ENCODE results near the gene MCU. TPM values are rescaled to one million over a fixed set of nuclear protein-coding genes. Genes with fewer than 3 reads are reported as not detected.

Gene MCU
- total and polyA plus RNA-seq, 2 of the 8 experiments (the other 6 are each of a cell fraction or from before 2014, with no cell fraction given): 51.6 to 62.2 TPM

DNA sequence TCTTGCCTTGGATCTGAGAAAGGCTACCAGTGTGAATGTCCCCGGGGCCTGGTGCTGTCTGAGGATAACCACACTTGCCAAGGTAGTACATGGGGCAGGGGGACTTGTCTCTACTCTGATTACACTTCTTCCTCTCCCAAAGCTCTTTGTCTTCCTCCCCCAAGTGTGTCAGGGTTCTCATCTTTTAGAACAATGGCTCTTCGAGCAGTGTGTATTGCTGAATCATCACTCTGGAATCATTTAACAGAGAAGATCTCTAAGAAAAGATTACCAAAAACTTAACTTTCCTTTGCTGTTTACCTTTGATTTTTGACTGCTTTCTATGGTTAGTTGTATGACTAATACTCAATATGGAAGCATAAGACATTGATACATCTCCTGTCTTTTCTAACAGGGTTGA is 219.8 kb downstream of the MCU start:
- Histone ChIP-seq H2AK5ac (ENCODE audit: low read depth, low read length) (no peak overlapping the region), H3K9ac (replicated peaks in 1 of 4; ENCODE audit: extremely low read depth in 1 of 4, low read depth in 3 of 4, low read length in 3 of 4) (no peak overlapping the region), H3K79me1 (ENCODE audit: low read depth, low read length) (no peaks in the 10 kb centered on the region), H2BK120ac (replicated peaks; ENCODE audit: low read depth, low read length) (no peak overlapping the region), H4K8ac (ENCODE audit: extremely low read depth, insufficient read depth, low read length) (no peak overlapping the region), H3K18ac (ENCODE audit: extremely low read depth, low read length) (no peak overlapping the region), H4K5ac (ENCODE audit: insufficient read length, low read depth, low read length) (no peak overlapping the region), H3K4me1 (replicated peaks in 1 of 4; ENCODE audit: control insufficient read depth in 3 of 4, insufficient read depth in 4 of 4, low read length in 3 of 4) (peaks cover 0 to 6% (median 0%) of the 10 kb centered on the region in 4 experiments; a peak in 1 of 7 replicates), H2AFZ (ENCODE audit: low read length) (0 out of 2 replicates have a peak overlapping the region, but pooled peaks have one; percentile 45), H2BK12ac (ENCODE audit: low read depth, low read length) (no peak overlapping the region), H3K79me2 (ENCODE audit: control insufficient read depth in 1 of 2, insufficient read depth in 2 of 2, low read length in 2 of 2) (no peaks in the 10 kb centered on the region), H2BK20ac (ENCODE audit: low read length) (no peak overlapping the region), H3K27ac (ENCODE audit: low read depth, low read length) (no peak overlapping the region), H4K91ac (replicated peaks; ENCODE audit: insufficient read length, low read length) (no peak overlapping the region), H4K20me1 (replicated peaks in 1 of 2; ENCODE audit: control insufficient read depth in 1 of 2, insufficient read depth in 2 of 2, low read length in 2 of 2) (no peaks in the 10 kb centered on the region), H2BK15ac (ENCODE audit: low read length) (no peak overlapping the region), H3K4me3 (ENCODE audit: extremely low read depth in 1 of 4, insufficient read depth in 2 of 4, low read depth in 3 of 4, low read length in 4 of 4) (no peak overlapping the region), H3K14ac (ENCODE audit: insufficient read length) (no peak overlapping the region), H3K23ac (ENCODE audit: insufficient read length) (no peak overlapping the region), H3K36me3 (ENCODE audit: control insufficient read depth in 2 of 4, insufficient read depth in 4 of 4, low read length in 3 of 4) (no peaks in the 10 kb centered on the region), H3K9me3 (ENCODE audit: insufficient read depth in 2 of 2, low read depth in 1 of 2, low read length in 1 of 2) (no peaks in the 10 kb centered on the region), H3K56ac (replicated peaks; ENCODE audit: insufficient read length, low read depth, low read length) (no peak overlapping the region), H3K27me3 (replicated peaks in 1 of 4; ENCODE audit: control insufficient read depth in 3 of 4, extremely low read depth in 1 of 4, insufficient read depth in 3 of 4, low read length in 3 of 4) (no peaks in the 10 kb centered on the region), H2BK5ac (ENCODE audit: low read depth, low read length) (no peak overlapping the region), H3K4ac (replicated peaks; ENCODE audit: insufficient read length, low read depth, low read length) (no peak overlapping the region), H3K23me2 (ENCODE audit: low read depth, low read length) (no peaks in the 10 kb centered on the region), H3K4me2 (ENCODE audit: insufficient read depth in 1 of 2, low read depth in 2 of 2, low read length in 2 of 2) (no peak overlapping the region)
- ChIA-PET CTCF (ENCODE audit: partially characterized antibody) (no interaction called here), POLR2A (ENCODE audit: partially characterized antibody) (no interaction called here)
- FAIRE-seq (no peak), DNase-seq (ENCODE audit: low read depth in 1 of 2, low spot score in 2 of 2) (no peak)
- TF ChIP-seq EP300 (IDR thresholded peaks at IDR 0.05; ENCODE audit: borderline replicate concordance in 1 of 2, low read depth in 2 of 2, low read length in 2 of 2): no peak
- no peak for TF ChIP-seq CBX5 (IDR thresholded peaks at IDR 0.05; ENCODE audit: low read depth, low read length)
- no peak for TF ChIP-seq RNF2 (IDR thresholded peaks at IDR 0.05; ENCODE audit: borderline replicate concordance, low read depth, low read length, missing control alignments, poor library complexity, severe bottlenecking)
- TF ChIP-seq KDM5A (IDR thresholded peaks at IDR 0.05; ENCODE audit: low read length): no peak
- TF ChIP-seq BCL11A (IDR thresholded peaks at IDR 0.05; ENCODE audit: low read depth in 2 of 2, low read length in 2 of 2): no peak
- no peak for TF ChIP-seq SP4 (IDR thresholded peaks at IDR 0.05; ENCODE audit: low read length)
- TF ChIP-seq SIRT6 (IDR thresholded peaks at IDR 0.05; ENCODE audit: low read length): no peak
- TF ChIP-seq, protein P1, sequence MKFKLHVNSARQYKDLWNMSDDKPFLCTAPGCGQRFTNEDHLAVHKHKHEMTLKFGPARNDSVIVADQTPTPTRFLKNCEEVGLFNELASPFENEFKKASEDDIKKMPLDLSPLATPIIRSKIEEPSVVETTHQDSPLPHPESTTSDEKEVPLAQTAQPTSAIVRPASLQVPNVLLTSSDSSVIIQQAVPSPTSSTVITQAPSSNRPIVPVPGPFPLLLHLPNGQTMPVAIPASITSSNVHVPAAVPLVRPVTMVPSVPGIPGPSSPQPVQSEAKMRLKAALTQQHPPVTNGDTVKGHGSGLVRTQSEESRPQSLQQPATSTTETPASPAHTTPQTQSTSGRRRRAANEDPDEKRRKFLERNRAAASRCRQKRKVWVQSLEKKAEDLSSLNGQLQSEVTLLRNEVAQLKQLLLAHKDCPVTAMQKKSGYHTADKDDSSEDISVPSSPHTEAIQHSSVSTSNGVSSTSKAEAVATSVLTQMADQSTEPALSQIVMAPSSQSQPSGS (IDR thresholded peaks at IDR 0.05; ENCODE audit: low read length): no peak
- TF ChIP-seq TAF1 (IDR thresholded peaks at IDR 0.05; ENCODE audit: low read depth, low read length): no peak
- no peak for TF ChIP-seq TEAD4 (IDR thresholded peaks at IDR 0.05; ENCODE audit: low read depth, low read length)
- TF ChIP-seq POLR2AphosphoS5 (IDR thresholded peaks at IDR 0.05; ENCODE audit: low read depth, low read length): no peak
- TF ChIP-seq HDAC2 (IDR thresholded peaks at IDR 0.05; ENCODE audit: borderline replicate concordance in 1 of 2, low read depth in 2 of 2, low read length in 2 of 2): no peak
- TF ChIP-seq POLR2A (IDR thresholded peaks at IDR 0.05; ENCODE audit: control extremely low read depth in 1 of 2, low read depth in 2 of 2, low read length in 2 of 2): no peak
- WGBS, 2 experiments (ENCODE audit: extremely low coverage in 1 of 2, insufficient coverage in 1 of 2, insufficient read length in 1 of 2, insufficient replicate concordance in 2 of 2, low coverage in 1 of 2, low lambda C conversion rate in 2 of 2, missing lambda C conversion rate in 1 of 2): 87% methylated on average over 2 of the region's 2 CpGs; no CpG with 5 or more reads in 1 of the 2 experiments
